A673 (cell line): ENCODE results near the gene HMX2. TPM values are rescaled to one million over a fixed set of nuclear protein-coding genes. Genes with fewer than 3 reads are reported as not detected.

Experiments
- BruUV-seq: library from RNA; stranded (reverse); fragments of 400-500 nt; replicated peaks from 2 replicates; lab custom pipeline; 2021; lab: Mats Ljungman, UMichigan
- CTCF ChIA-PET: fragments of 300-600 bp; sonication (Branson Sonifier 250); formaldehyde crosslinking; loops from one replicate; lab custom pipeline; 2022; ENCODE audit warnings: antibody characterized with exemption; lab: Charles Lee
- POLR2A ChIA-PET: fragments of 300-600 bp; sonication (Branson Sonifier 250); formaldehyde crosslinking; loops from one replicate; lab custom pipeline; 2022; ENCODE audit warnings: antibody characterized with exemption; ENCODE audit not compliant: low non-redundant PET; lab: Charles Lee
- DNase-seq: peaks from one replicate; pipeline ENCODE4 v3.0.0-alpha.2; 2015; ENCODE audit warnings: low spot score
- H3K27ac ChIP-seq: fragments of 200-600 bp; sonication (generic); 2 replicates; pipeline ENCODE4 v1.5.1; 2016; ENCODE audit warnings: mixed run types, low read depth, mild to moderate bottlenecking, mixed read lengths, antibody characterized with exemption, low read length; ENCODE audit not compliant: poor library complexity, severe bottlenecking
- H3K27me3 ChIP-seq: fragments of 200-600 bp; sonication (generic); replicated peaks from 2 replicates; pipeline ENCODE4 v1.6.1; 2017; ENCODE audit warnings: mixed run types, low read depth, mild to moderate bottlenecking, mixed read lengths, antibody characterized with exemption, low read length; ENCODE audit not compliant: insufficient read depth, poor library complexity
- H3K36me3 ChIP-seq: fragments of 200-600 bp; sonication (generic); 2 replicates; pipeline ENCODE4 v1.6.1; 2016; ENCODE audit warnings: mixed run types, mild to moderate bottlenecking, mixed read lengths, antibody characterized with exemption, low read length; ENCODE audit not compliant: insufficient read depth, poor library complexity, severe bottlenecking
- H3K4me1 ChIP-seq: fragments of 200-600 bp; sonication (generic); 2 replicates; pipeline ENCODE4 v1.6.1; 2017; ENCODE audit warnings: mixed run types, mild to moderate bottlenecking, mixed read lengths, antibody characterized with exemption, low read length; ENCODE audit not compliant: insufficient read depth, poor library complexity, severe bottlenecking
- H3K4me3 ChIP-seq: fragments of 200-600 bp; sonication (generic); 2 replicates; pipeline ENCODE4 v1.5.1; 2016; ENCODE audit warnings: low read depth, mixed run types, mild to moderate bottlenecking, mixed read lengths, low read length; ENCODE audit not compliant: poor library complexity, severe bottlenecking
- H3K9me3 ChIP-seq: fragments of 200-600 bp; sonication (generic); 2 replicates; pipeline ENCODE4 v1.6.1; 2016; ENCODE audit warnings: mixed run types, low read depth, mild to moderate bottlenecking, mixed read lengths, antibody characterized with exemption, low read length; ENCODE audit not compliant: poor library complexity, severe bottlenecking
- CTCF ChIP-seq: fragments of 300-800, 200-600 bp; sonication (generic); conservative IDR thresholded peaks from 2 replicates; pipeline ENCODE4 v1.5.1; 2017; ENCODE audit warnings: low read depth, mild to moderate bottlenecking, antibody characterized with exemption, low read length, moderate library complexity, mixed read lengths
- EZH2 ChIP-seq: fragments of 200-600 bp; sonication (generic); IDR thresholded peaks from 2 replicates; pipeline ENCODE4 v1.6.1; 2017; ENCODE audit warnings: borderline replicate concordance, low read depth, mild to moderate bottlenecking, mixed read lengths, antibody characterized with exemption, low read length; ENCODE audit not compliant: poor library complexity, severe bottlenecking
- intact Hi-C: fragments of 100-400 bp; cut with micrococcal nuclease; formaldehyde crosslinking; loops from one replicate; pipeline ENCODE4 v1.10.0; 2022; ENCODE audit not compliant: unreplicated experiment
- total RNA-seq: library from RNA; stranded (reverse); gene quantifications from 2 replicates; pipeline ENCODE4 v1.2.3, GENCODE V29; 2021

Gene HMX2
- total RNA-seq, 1 experiment from 2014 or later = not detected

- peaks cover 15% of the 10 kb centered on the region for H3K4me1 ChIP-seq
- CTCF ChIA-PET = interaction anchor here (0.8 kb wide), 1 partner anchor 21 kb away, joined by 6 read pairs; no protein-coding TSS in a partner anchor
- H3K27me3 ChIP-seq = peaks cover 21% of the 10 kb centered on the region
- peak within 1 kb of the TSS; percentile 89 for H3K27ac ChIP-seq
- no peaks in the 10 kb centered on the region for H3K9me3 ChIP-seq
- intact Hi-C loops = no loop called here
- no peak for TF ChIP-seq EZH2
- TF ChIP-seq CTCF = no peak
- BruUV-seq = no TSS peak
- peaks cover 40% of the 10 kb centered on the region for H3K36me3 ChIP-seq
- POLR2A ChIA-PET = interaction anchor here (0.9 to 1.0 kb wide), 2 partner anchors 9 to 23 kb away, joined by 3 read pairs; no protein-coding TSS in a partner anchor
- DNase-seq = peak; percentile 99
- H3K4me3 ChIP-seq = peak within 1 kb of the TSS; percentile 75
Observed at GRCh38 chr10:123154092-123154710, 6.3 kb downstream of the HMX2 start, which contains the start of gene BUB3. TSS of gene BUB3 (plus strand) at chr10:123154402. CDS start at chr10:123154918, 516 bp downstream.

GRCh38 chr10:123154711-123155505, 7.0 kb downstream of the HMX2 start:
- intact Hi-C loops = no loop called here
- CTCF ChIA-PET = no interaction called here
- TF ChIP-seq CTCF = no peak
- peak; percentile 60 for DNase-seq
- peaks cover 15% of the 10 kb centered on the region for H3K4me1 ChIP-seq
- H3K4me3 ChIP-seq = peak overlapping the region; percentile 75
- H3K27me3 ChIP-seq = peaks cover 14% of the 10 kb centered on the region
- H3K36me3 ChIP-seq = peaks cover 47% of the 10 kb centered on the region
- BruUV-seq = no TSS peak
- H3K27ac ChIP-seq = peak overlapping the region; percentile 89
- POLR2A ChIA-PET = interaction anchor here (0.9 kb wide), 1 partner anchor 24 kb away, joined by 3 read pairs; no protein-coding TSS in a partner anchor
- no peaks in the 10 kb centered on the region for H3K9me3 ChIP-seq

- peak overlapping the region; percentile 75 for H3K4me3 ChIP-seq
Observed at GRCh38 chr10:123156078-123156477, 8.1 kb downstream of the HMX2 start.

More at GRCh38 chr10:123156078-123156477, 8.1 kb downstream of the HMX2 start:
- intact Hi-C loops = no loop called here
- Histone ChIP-seq H3K4me1 (peaks cover 15% of the 10 kb centered on the region), H3K9me3 (no peaks in the 10 kb centered on the region), H3K36me3 (peaks cover 59% of the 10 kb centered on the region), H3K27me3 (peaks cover 3% of the 10 kb centered on the region), H3K27ac (no peak overlapping the region)
- BruUV-seq = TSS peak; percentile 25
- DNase-seq = no peak
- ChIA-PET POLR2A (interaction anchor here (0.7 kb wide), 1 partner anchor 13 kb away, joined by 5 read pairs; no protein-coding TSS in a partner anchor), CTCF (no interaction called here)
- no peak for TF ChIP-seq CTCF
